Neural cell (in vitro differentiated cells): ENCODE data around the gene WDR19. TPM values are rescaled to one million over a fixed set of nuclear protein-coding genes. Genes with fewer than 3 reads are reported as not detected.

Experiments
- H2AFZ ChIP-seq: fragments of 200-600, 300-800 bp; sonication (generic), shearing (Covaris generic); 2 replicates; pipeline ENCODE4 v1.6.0; 2014; ENCODE audit warnings: low read depth, mild to moderate bottlenecking, antibody characterized with exemption, low read length, moderate library complexity
- H3F3A ChIP-seq: fragments of 200-600 bp; shearing (Covaris generic); 2 replicates; pipeline ENCODE4 v1.6.1; 2016; ENCODE audit warnings: mild to moderate bottlenecking, moderate library complexity, mixed read lengths, antibody characterized with exemption, low read length; ENCODE audit not compliant: insufficient read depth, poor library complexity, severe bottlenecking
- H3K27ac ChIP-seq: fragments of 200-600, 300-800 bp; sonication (generic), shearing (Covaris generic); 2 replicates; pipeline ENCODE4 v1.5.1; 2014; ENCODE audit warnings: mild to moderate bottlenecking, low read length, moderate library complexity
- H3K27me3 ChIP-seq: fragments of 300-800, 200-600 bp; sonication (generic), shearing (Covaris generic); 2 replicates; pipeline ENCODE4 v1.6.0; 2014; ENCODE audit warnings: mild to moderate bottlenecking, low read depth, low read length, moderate library complexity; ENCODE audit not compliant: insufficient read depth
- H3K36me3 ChIP-seq: fragments of 300-800, 200-600 bp; sonication (generic), shearing (Covaris generic); 2 replicates; pipeline ENCODE4 v1.5.1; 2014; ENCODE audit warnings: mild to moderate bottlenecking, antibody characterized with exemption, low read length, moderate library complexity; ENCODE audit not compliant: insufficient read depth
- H3K4me2 ChIP-seq: fragments of 300-800, 200-600 bp; sonication (generic), shearing (Covaris generic); 2 replicates; pipeline ENCODE4 v1.6.0; 2014; ENCODE audit warnings: mild to moderate bottlenecking, low read length
- H3K4me3 ChIP-seq: fragments of 300-800, 200-600 bp; sonication (generic), shearing (Covaris generic); 2 replicates; pipeline ENCODE4 v1.5.1; 2014; ENCODE audit warnings: mild to moderate bottlenecking, low read length, moderate library complexity
- H3K79me2 ChIP-seq: fragments of 200-600 bp; shearing (Covaris generic); replicated peaks from 2 replicates; pipeline ENCODE4 v1.6.0; 2014; ENCODE audit warnings: mild to moderate bottlenecking, low read length, moderate library complexity; ENCODE audit not compliant: insufficient read depth
- H3K9ac ChIP-seq: fragments of 300-800, 200-600 bp; sonication (generic), shearing (Covaris generic); 2 replicates; pipeline ENCODE4 v1.6.1; 2016; ENCODE audit warnings: mild to moderate bottlenecking, low read length, mixed read lengths
- H3K9me2 ChIP-seq: fragments of 200-600 bp; shearing (Covaris generic); 2 replicates; pipeline ENCODE4 v1.6.1; 2016; ENCODE audit warnings: mild to moderate bottlenecking, low read length, mixed read lengths; ENCODE audit not compliant: insufficient read depth
- H3K9me3 ChIP-seq: fragments of 200-600, 300-800 bp; sonication (generic), shearing (Covaris generic); 2 replicates; pipeline ENCODE4 v1.6.1; 2016; ENCODE audit warnings: mild to moderate bottlenecking, mixed run types, low read length, moderate library complexity, mixed read lengths
- H4K20me1 ChIP-seq: fragments of 200-600 bp; shearing (Covaris generic); 2 replicates; pipeline ENCODE4 v1.6.1; 2016; ENCODE audit warnings: mild to moderate bottlenecking, mixed run types; ENCODE audit not compliant: insufficient read depth
- CTCF ChIP-seq: fragments of 450-650 bp; IDR thresholded peaks from 2 replicates; pipeline ENCODE4 v1.5.1; 2014; ENCODE audit warnings: antibody characterized with exemption, mild to moderate bottlenecking, moderate library complexity; ENCODE audit not compliant: poor library complexity, severe bottlenecking
- EP300 ChIP-seq: fragments of 450-650 bp; conservative IDR thresholded peaks from 2 replicates; pipeline ENCODE4 v1.6.1; 2014; ENCODE audit warnings: antibody characterized with exemption, mild to moderate bottlenecking, moderate library complexity; ENCODE audit not compliant: poor library complexity, severe bottlenecking
- EZH2 ChIP-seq: fragments of 200-600, 300-800 bp; shearing (Covaris generic), sonication (generic); IDR thresholded peaks from 2 replicates; pipeline ENCODE4 v1.6.1; 2014; ENCODE audit warnings: antibody characterized with exemption, low read length, borderline replicate concordance, mild to moderate bottlenecking; ENCODE audit not compliant: insufficient read depth, poor library complexity, severe bottlenecking
- MXI1 ChIP-seq: fragments of 450-650 bp; conservative IDR thresholded peaks from 2 replicates; pipeline ENCODE4 v1.6.1; 2014; ENCODE audit warnings: antibody characterized with exemption, mild to moderate bottlenecking; ENCODE audit not compliant: poor library complexity, severe bottlenecking
- POLR2AphosphoS5 ChIP-seq: IDR thresholded peaks from 2 replicates; pipeline ENCODE4 v1.6.1; 2012
- RAD21 ChIP-seq: fragments of 450-650 bp; conservative IDR thresholded peaks from 2 replicates; pipeline ENCODE4 v1.6.1; 2014; ENCODE audit warnings: antibody characterized with exemption, mild to moderate bottlenecking, moderate library complexity
- SMC3 ChIP-seq: fragments of 450-650 bp; conservative IDR thresholded peaks from 2 replicates; pipeline ENCODE4 v1.6.1; 2014; ENCODE audit warnings: antibody characterized with exemption, mild to moderate bottlenecking, moderate library complexity; ENCODE audit not compliant: poor library complexity
- TAF1 ChIP-seq: IDR thresholded peaks from 2 replicates; pipeline ENCODE4 v1.6.1; 2012; ENCODE audit warnings: low read depth
- polyA plus RNA-seq: library from polyadenylated mRNA; depleted of rRNA; stranded (reverse); fragments of >200 nt; gene quantifications from 2 replicates; pipeline ENCODE4 v1.2.3, GENCODE V29; 2014
- TF ChIP-seq, protein P1 (sequence below): IDR thresholded peaks from 2 replicates; pipeline ENCODE4 v1.6.1; 2012; ENCODE audit warnings: borderline replicate concordance

Gene WDR19
- polyA plus RNA-seq, 1 donor from 2014 or later = 69.9 TPM

DNA sequence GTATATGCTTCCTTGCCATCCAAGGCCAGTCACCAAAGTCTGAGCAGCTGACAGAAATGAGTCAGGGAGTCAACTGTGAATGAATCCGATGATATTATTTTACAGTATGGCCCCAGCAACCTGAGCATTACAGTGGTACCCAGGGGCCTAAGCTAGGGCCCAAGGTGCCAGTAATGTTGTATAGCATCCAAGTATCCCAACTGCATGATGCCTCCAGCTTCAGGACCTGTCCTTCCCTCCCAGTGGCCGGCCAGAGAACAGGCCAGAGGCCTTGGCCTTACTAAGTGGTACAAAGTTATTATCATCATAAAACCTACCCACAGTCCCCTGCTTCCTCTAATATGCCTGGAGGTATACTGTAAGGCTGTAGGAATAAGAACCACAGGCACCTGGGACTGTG is 103.9 kb downstream of the WDR19 start:
- H3K27ac ChIP-seq = no peak overlapping the region
- no peaks in the 10 kb centered on the region for H3K27me3 ChIP-seq
- no peaks in the 10 kb centered on the region for H3K79me2 ChIP-seq
- H3K9ac ChIP-seq = no peak overlapping the region
- no peak overlapping the region for H3K4me2 ChIP-seq
- H3K9me3 ChIP-seq = no peaks in the 10 kb centered on the region
- no peak for TF ChIP-seq MXI1
- no peak for TF ChIP-seq EP300
- TF ChIP-seq SMC3 = no peak
- no peak for TF ChIP-seq RAD21
- no peak for TF ChIP-seq EZH2
- TF ChIP-seq, protein P1, sequence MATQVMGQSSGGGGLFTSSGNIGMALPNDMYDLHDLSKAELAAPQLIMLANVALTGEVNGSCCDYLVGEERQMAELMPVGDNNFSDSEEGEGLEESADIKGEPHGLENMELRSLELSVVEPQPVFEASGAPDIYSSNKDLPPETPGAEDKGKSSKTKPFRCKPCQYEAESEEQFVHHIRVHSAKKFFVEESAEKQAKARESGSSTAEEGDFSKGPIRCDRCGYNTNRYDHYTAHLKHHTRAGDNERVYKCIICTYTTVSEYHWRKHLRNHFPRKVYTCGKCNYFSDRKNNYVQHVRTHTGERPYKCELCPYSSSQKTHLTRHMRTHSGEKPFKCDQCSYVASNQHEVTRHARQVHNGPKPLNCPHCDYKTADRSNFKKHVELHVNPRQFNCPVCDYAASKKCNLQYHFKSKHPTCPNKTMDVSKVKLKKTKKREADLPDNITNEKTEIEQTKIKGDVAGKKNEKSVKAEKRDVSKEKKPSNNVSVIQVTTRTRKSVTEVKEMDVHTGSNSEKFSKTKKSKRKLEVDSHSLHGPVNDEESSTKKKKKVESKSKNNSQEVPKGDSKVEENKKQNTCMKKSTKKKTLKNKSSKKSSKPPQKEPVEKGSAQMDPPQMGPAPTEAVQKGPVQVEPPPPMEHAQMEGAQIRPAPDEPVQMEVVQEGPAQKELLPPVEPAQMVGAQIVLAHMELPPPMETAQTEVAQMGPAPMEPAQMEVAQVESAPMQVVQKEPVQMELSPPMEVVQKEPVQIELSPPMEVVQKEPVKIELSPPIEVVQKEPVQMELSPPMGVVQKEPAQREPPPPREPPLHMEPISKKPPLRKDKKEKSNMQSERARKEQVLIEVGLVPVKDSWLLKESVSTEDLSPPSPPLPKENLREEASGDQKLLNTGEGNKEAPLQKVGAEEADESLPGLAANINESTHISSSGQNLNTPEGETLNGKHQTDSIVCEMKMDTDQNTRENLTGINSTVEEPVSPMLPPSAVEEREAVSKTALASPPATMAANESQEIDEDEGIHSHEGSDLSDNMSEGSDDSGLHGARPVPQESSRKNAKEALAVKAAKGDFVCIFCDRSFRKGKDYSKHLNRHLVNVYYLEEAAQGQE = no peak
- no peak for TF ChIP-seq CTCF
- H4K20me1 ChIP-seq = no peaks in the 10 kb centered on the region
- H2AFZ ChIP-seq = no peak overlapping the region
- no peaks in the 10 kb centered on the region for H3K9me2 ChIP-seq
- H3K36me3 ChIP-seq = no peaks in the 10 kb centered on the region
- H3F3A ChIP-seq = no peaks in the 10 kb centered on the region
- no peak overlapping the region for H3K4me3 ChIP-seq

DNA sequence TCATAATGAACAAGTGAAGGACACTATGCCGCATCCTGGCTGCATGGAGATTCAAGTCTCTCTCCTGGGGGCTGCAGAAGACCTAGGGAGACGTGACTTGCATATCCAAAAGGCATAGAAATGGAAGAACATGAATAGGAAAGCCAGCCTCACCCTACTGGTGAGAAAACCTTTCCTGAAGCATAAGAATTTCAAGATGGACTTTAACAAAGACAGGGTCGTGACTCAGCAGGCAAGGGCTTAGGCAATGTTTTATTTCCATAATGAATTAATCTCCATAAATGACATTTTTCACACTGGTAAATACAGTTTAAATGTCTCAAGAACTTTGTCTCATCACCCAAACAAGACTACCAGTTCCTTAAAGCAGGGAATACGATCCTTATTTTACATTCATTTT is 104.9 kb downstream of the WDR19 start:
- TF ChIP-seq EZH2 (no peak), CTCF (no peak), TAF1 (no peak), EP300 (no peak), MXI1 (no peak), POLR2AphosphoS5 (no peak), RAD21 (no peak), SMC3 (no peak)
- TF ChIP-seq, protein P1 = no peak
- no peak overlapping the region for H3K27ac ChIP-seq

More for the DNA sequence above, 104.9 kb downstream of the WDR19 start:
- no peaks in the 10 kb centered on the region for H3K36me3 ChIP-seq
- H3K4me3 ChIP-seq = no peak overlapping the region
- H3K27me3 ChIP-seq = no peaks in the 10 kb centered on the region
- no peaks in the 10 kb centered on the region for H3F3A ChIP-seq
- no peaks in the 10 kb centered on the region for H3K9me2 ChIP-seq
- H3K4me2 ChIP-seq = no peak overlapping the region
- H4K20me1 ChIP-seq = no peaks in the 10 kb centered on the region
- no peak overlapping the region for H2AFZ ChIP-seq
- no peak overlapping the region for H3K9ac ChIP-seq
- no peaks in the 10 kb centered on the region for H3K9me3 ChIP-seq
- no peaks in the 10 kb centered on the region for H3K79me2 ChIP-seq
